Suprapubic skin (tissue), 4 donors: Measurements from ENCODE around the gene AFG1L.
"Not testable (repeated sequence)": the region's sequence is repeated elsewhere in the genome, so short reads cannot be mapped to it uniquely, and the experiment has no call there.

Experiments
- CTCF ChIP-seq, 2 donors: fragments of 200-600 bp in 1 of 2; fragments of 450-650 bp in 1 of 2; sonication (generic) in 1 of 2; IDR thresholded peaks; one replicate each; pipeline ENCODE4 v1.5.1; 2016 to 2019; ENCODE audit warnings: antibody characterized with exemption in 2 of 2, mild to moderate bottlenecking in 1 of 2, moderate library complexity in 1 of 2
- EP300 ChIP-seq: sonication (generic); formaldehyde crosslinking; IDR thresholded peaks from one replicate; pipeline ENCODE4 v1.6.1; 2017; ENCODE audit warnings: antibody characterized with exemption
- POLR2A ChIP-seq, 2 donors: fragments of 450-650 bp; IDR thresholded peaks; one replicate each; pipeline ENCODE4 v1.6.1; 2017; ENCODE audit warnings: antibody characterized with exemption in 2 of 2, mild to moderate bottlenecking in 2 of 2, moderate library complexity in 2 of 2
- POLR2AphosphoS5 ChIP-seq, 3 donors: sonication (generic); formaldehyde crosslinking; IDR thresholded peaks; one replicate each; pipeline ENCODE4 v1.6.1; 2017; ENCODE audit warnings: antibody characterized with exemption in 3 of 3

GRCh38 chr6:108561309-108561647 is 266.4 kb downstream of the AFG1L start:
- not testable (repeated sequence) for TF ChIP-seq POLR2A (IDR thresholded peaks at IDR 0.05); CTCF (IDR thresholded peaks at IDR 0.05); EP300; POLR2AphosphoS5 (IDR thresholded peaks at IDR 0.05)
